LoVo (cell line): ENCODE data around the gene MAPK6.

Source experiments
- DNase-seq: peaks from one replicate; pipeline ENCODE4 v3.0.0-alpha.2; 2016; ENCODE audit warnings: low spot score

MAPK6 gene

GRCh38 chr15:52010633-52011595 is 8.1 kb upstream of the MAPK6 start:
- peak; percentile 80 for DNase-seq

GRCh38 chr15:52011711-52012144 is 7.3 kb upstream of the MAPK6 start:
- no peak for DNase-seq

GRCh38 chr15:52012210-52012609 is 6.8 kb upstream of the MAPK6 start:
- DNase-seq: no peak

- no peak for DNase-seq
Measured at GRCh38 chr15:52013151-52013791, 5.7 kb upstream of the MAPK6 start.

GRCh38 chr15:52014616-52015015 is 4.4 kb upstream of the MAPK6 start:
- DNase-seq: no peak

GRCh38 chr15:52016316-52016715 is 2.7 kb upstream of the MAPK6 start:
- DNase-seq: no peak

GRCh38 chr15:52018244-52018643 is 775 bp upstream of the MAPK6 start:
- DNase-seq: no peak

- peak; percentile 87 for DNase-seq
Measured at GRCh38 chr15:52019394-52020220, 588 bp downstream of the MAPK6 start.

GRCh38 chr15:52020221-52021085 is 1.4 kb downstream of the MAPK6 start:
- DNase-seq: no peak

GRCh38 chr15:52021128-52021671 is 2.2 kb downstream of the MAPK6 start:
- peak; percentile 71 for DNase-seq

GRCh38 chr15:52021892-52022540 is 3.0 kb downstream of the MAPK6 start:
- no peak for DNase-seq

GRCh38 chr15:52023169-52023922 is 4.3 kb downstream of the MAPK6 start:
- no peak for DNase-seq

GRCh38 chr15:52028431-52029093 is 9.5 kb downstream of the MAPK6 start:
- no peak for DNase-seq

GRCh38 chr15:52030010-52030409 is 11.0 kb downstream of the MAPK6 start:
- DNase-seq: no peak

- peak; percentile 69 for DNase-seq
Measured at GRCh38 chr15:52031556-52031955, 12.5 kb downstream of the MAPK6 start.

GRCh38 chr15:52037889-52038505 is 19.0 kb downstream of the MAPK6 start:
- no peak for DNase-seq

GRCh38 chr15:52039925-52040781 is 21.1 kb downstream of the MAPK6 start:
- DNase-seq: no peak
